HEK293T (cell line): ENCODE results near the gene GABRE.

Source experiments
- CTCF ChIA-PET: fragments of 350-600 bp; formaldehyde crosslinking; extraction: SDS; loops from one replicate; lab custom pipeline; 2021; ENCODE audit warnings: antibody characterized with exemption, inconsistent platforms; lab: Yijun Ruan, JAX
- POLR2A ChIA-PET: fragments of 350-600 bp; formaldehyde crosslinking; extraction: SDS; loops from one replicate; lab custom pipeline; 2020; ENCODE audit warnings: antibody characterized with exemption, inconsistent platforms; lab: Yijun Ruan, JAX
- DNase-seq: peaks from one replicate; pipeline ENCODE4 v3.0.0; 2012; ENCODE audit warnings: mixed read lengths; ENCODE audit errors: extremely low spot score
- ARNT ChIP-seq: fragments of 450-650 bp; IDR thresholded peaks from 2 replicates; pipeline ENCODE4 v1.6.1; 2017; ENCODE audit warnings: mild to moderate bottlenecking
- BHLHE40 ChIP-seq: fragments of 450-650 bp; IDR thresholded peaks from 2 replicates; pipeline ENCODE4 v1.6.1; 2016; ENCODE audit warnings: mild to moderate bottlenecking, moderate library complexity, borderline replicate concordance
- CTBP1 ChIP-seq: fragments of 450-650 bp; IDR thresholded peaks from 2 replicates; pipeline ENCODE4 v1.6.1; 2016; ENCODE audit warnings: borderline replicate concordance
- ELF4 ChIP-seq: fragments of 450-650 bp; IDR thresholded peaks from 2 replicates; pipeline ENCODE4 v1.6.1; 2017; ENCODE audit warnings: antibody characterized with exemption
- FOXA1 ChIP-seq: fragments of 450-650 bp; IDR thresholded peaks from 2 replicates; pipeline ENCODE4 v1.6.1; 2016; ENCODE audit warnings: mild to moderate bottlenecking
- FOXK2 ChIP-seq: fragments of 450-650 bp; IDR thresholded peaks from 2 replicates; pipeline ENCODE4 v1.6.1; 2016; ENCODE audit warnings: mild to moderate bottlenecking
- FOXM1 ChIP-seq: fragments of 450-650 bp; IDR thresholded peaks from 2 replicates; pipeline ENCODE4 v1.6.1; 2017; ENCODE audit warnings: mild to moderate bottlenecking, borderline replicate concordance
- HDGF ChIP-seq: fragments of 450-650 bp; IDR thresholded peaks from 2 replicates; pipeline ENCODE4 v1.6.1; 2017; ENCODE audit warnings: antibody characterized with exemption, borderline replicate concordance
- L3MBTL2 ChIP-seq: fragments of 450-650 bp; conservative IDR thresholded peaks from 2 replicates; pipeline ENCODE4 v1.6.1; 2016; ENCODE audit warnings: mild to moderate bottlenecking
- LEF1 ChIP-seq: fragments of 450-650 bp; IDR thresholded peaks from 2 replicates; pipeline ENCODE4 v1.6.1; 2017; ENCODE audit warnings: mild to moderate bottlenecking, borderline replicate concordance
- NFRKB ChIP-seq: fragments of 450-650 bp; IDR thresholded peaks from 2 replicates; pipeline ENCODE4 v1.6.1; 2016; ENCODE audit warnings: mild to moderate bottlenecking, moderate library complexity
- SP1 ChIP-seq: fragments of 450-650 bp; IDR thresholded peaks from 2 replicates; pipeline ENCODE4 v1.6.1; 2017
- SUZ12 ChIP-seq: fragments of 450-650 bp; IDR thresholded peaks from 2 replicates; pipeline ENCODE4 v1.6.1; 2016; ENCODE audit warnings: mild to moderate bottlenecking
- TARDBP ChIP-seq: fragments of 450-650 bp; IDR thresholded peaks from 2 replicates; pipeline ENCODE4 v1.6.1; 2016
- ZNF384 ChIP-seq: fragments of 450-650 bp; IDR thresholded peaks from 2 replicates; pipeline ENCODE4 v1.6.1; 2016
- TF ChIP-seq, protein P1 (sequence below): fragments of 450-650 bp; IDR thresholded peaks from 2 replicates; pipeline ENCODE4 v1.6.1; 2016

Gene GABRE

DNA sequence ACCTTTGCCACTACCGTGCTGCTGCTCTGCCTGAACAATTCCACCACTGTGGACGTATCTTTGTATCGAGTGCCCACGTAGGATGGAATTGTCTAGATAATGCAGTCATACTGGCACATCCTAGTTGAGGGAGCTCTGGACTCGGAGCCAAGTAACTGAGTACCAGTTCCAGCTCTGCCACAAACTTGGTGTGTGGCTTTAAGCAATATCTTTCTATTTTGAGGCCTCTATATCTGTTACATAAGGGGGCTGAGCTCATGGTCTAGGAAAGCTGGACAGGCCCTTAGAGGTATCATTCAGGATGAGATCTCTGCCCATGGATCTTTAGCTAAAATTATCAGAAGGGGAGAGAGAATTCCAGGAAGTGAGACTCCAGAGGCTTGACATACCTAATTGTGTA, 12.4 kb downstream of the GABRE start:
- POLR2A ChIA-PET, result interaction anchor here (0.6 kb wide), 1 partner anchor 547 kb away, joined by 3 read pairs; no protein-coding TSS in a partner anchor
- TF ChIP-seq FOXK2, result no peak
- TF ChIP-seq, protein P1, sequence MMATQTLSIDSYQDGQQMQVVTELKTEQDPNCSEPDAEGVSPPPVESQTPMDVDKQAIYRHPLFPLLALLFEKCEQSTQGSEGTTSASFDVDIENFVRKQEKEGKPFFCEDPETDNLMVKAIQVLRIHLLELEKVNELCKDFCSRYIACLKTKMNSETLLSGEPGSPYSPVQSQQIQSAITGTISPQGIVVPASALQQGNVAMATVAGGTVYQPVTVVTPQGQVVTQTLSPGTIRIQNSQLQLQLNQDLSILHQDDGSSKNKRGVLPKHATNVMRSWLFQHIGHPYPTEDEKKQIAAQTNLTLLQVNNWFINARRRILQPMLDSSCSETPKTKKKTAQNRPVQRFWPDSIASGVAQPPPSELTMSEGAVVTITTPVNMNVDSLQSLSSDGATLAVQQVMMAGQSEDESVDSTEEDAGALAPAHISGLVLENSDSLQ, result no peak
- TF ChIP-seq HDGF, result no peak
- no peak for TF ChIP-seq ARNT
- TF ChIP-seq SP1, result no peak
- no peak for TF ChIP-seq SUZ12
- no peak for TF ChIP-seq CTBP1
- TF ChIP-seq FOXA1, result no peak
- no peak for TF ChIP-seq TARDBP
- TF ChIP-seq ELF4, result no peak
- no peak for TF ChIP-seq NFRKB
- TF ChIP-seq FOXM1, result no peak
- no peak for TF ChIP-seq L3MBTL2
- no peak for TF ChIP-seq BHLHE40
- no peak for TF ChIP-seq LEF1
- TF ChIP-seq ZNF384, result no peak
- CTCF ChIA-PET, result no interaction called here
- no peak for DNase-seq

DNA sequence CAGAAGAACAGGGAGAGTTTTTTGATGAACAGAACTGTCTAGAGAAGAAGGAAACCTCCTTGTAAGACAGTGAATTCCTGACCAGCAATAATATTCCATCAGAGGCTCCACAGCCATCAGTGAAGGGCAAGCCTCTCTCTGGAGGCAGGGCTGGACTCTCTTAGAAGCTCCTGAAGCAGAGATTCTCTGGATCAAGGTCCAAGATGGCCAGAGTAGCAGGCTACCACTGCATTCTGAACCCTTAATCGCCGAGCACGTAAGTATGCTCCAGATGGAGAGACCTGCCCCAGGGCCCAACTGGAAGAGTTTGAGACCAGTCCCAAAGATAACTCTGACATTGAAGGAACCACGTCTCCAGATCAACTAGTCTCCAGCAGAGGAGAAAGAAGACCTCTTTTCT, 16.4 kb downstream of the GABRE start:
- DNase-seq, result no peak
- no peak for TF ChIP-seq TARDBP
- no peak for TF ChIP-seq ZNF384
- TF ChIP-seq ARNT, result no peak
- TF ChIP-seq FOXM1, result no peak
- TF ChIP-seq ELF4, result no peak
- no peak for TF ChIP-seq LEF1
- TF ChIP-seq L3MBTL2, result no peak
- TF ChIP-seq BHLHE40, result no peak
- no peak for TF ChIP-seq HDGF
- no peak for TF ChIP-seq FOXK2
- TF ChIP-seq, protein P1, result no peak
- TF ChIP-seq NFRKB, result no peak
- no peak for TF ChIP-seq CTBP1
- TF ChIP-seq SUZ12, result no peak
- TF ChIP-seq FOXA1, result no peak
- TF ChIP-seq SP1, result no peak
- ChIA-PET CTCF (no interaction called here), POLR2A (no interaction called here)

DNA sequence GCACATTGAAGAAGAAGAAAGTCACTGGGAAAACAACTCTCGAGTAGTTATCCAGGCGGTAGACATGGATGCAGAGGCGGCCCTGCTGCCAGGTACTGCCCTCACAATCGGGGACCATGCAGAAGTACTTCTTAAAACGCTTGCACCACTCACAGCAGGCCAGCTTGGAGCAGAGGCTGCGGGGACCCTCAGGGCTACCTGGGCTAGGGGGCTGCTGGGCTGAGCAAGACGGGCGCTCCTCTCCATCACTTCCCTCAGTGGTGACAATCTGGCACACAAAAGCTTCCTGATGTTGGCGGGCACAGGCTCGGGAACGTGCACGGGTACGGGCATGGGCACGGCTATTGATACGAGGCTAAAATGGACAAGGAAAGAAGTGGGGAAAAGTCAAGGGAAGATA, 19.7 kb downstream of the GABRE start:
- no peak for DNase-seq
- ChIA-PET POLR2A (no interaction called here), CTCF (no interaction called here)
- no peak for TF ChIP-seq ELF4
- no peak for TF ChIP-seq NFRKB
- TF ChIP-seq SUZ12, result no peak
- no peak for TF ChIP-seq LEF1
- no peak for TF ChIP-seq SP1
- TF ChIP-seq FOXA1, result no peak

DNA sequence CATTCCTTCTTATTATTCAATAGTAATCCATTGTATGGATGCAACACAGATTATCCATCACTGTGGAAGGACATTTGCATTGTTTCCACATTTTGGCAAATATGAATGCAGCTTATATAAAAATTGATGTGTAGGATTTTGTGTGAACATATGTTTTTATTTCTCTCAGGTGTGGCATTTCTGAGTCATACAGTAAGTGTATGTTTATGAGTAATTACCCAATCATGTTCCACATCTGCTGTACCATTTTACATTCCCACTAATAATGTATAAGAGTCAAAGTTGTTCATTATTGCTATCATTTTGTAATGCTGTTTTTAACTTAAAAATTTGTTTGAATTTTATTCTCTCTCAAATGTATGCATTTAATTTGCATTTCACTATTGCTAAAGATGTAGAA, 36.3 kb downstream of the GABRE start:
- ChIA-PET CTCF (no interaction called here), POLR2A (no interaction called here)
- TF ChIP-seq BHLHE40 (no peak), FOXK2 (no peak), ARNT (no peak), LEF1 (no peak), FOXM1 (no peak), NFRKB (no peak), SUZ12 (no peak), CTBP1 (no peak), TARDBP (no peak)
- no peak for DNase-seq

DNA sequence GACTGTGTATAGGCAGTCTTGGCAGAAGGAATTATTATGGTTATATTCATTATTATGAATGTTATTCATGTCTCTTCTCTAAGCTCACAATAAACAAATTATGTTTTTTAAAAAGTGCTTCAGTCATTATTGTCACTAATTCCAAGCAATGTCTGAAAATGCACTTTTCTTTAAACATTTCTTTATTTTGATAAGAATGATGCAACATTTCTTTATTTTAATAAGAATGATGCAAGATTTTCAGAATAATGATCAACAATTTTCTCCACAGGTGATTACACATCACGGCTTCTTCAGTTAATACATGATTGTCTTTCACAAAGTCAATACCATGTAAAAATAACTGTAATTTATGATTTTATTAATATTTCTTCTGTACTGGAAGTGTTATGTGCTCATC, 39.1 kb downstream of the GABRE start:
- ChIA-PET POLR2A (no interaction called here), CTCF (no interaction called here)
- no peak for TF ChIP-seq HDGF
- no peak for TF ChIP-seq NFRKB
- TF ChIP-seq L3MBTL2, result no peak
- no peak for TF ChIP-seq BHLHE40
- no peak for TF ChIP-seq ELF4
- no peak for TF ChIP-seq FOXM1
- TF ChIP-seq FOXA1, result no peak
- TF ChIP-seq, protein P1, result no peak
- no peak for TF ChIP-seq ARNT
- no peak for TF ChIP-seq FOXK2
- TF ChIP-seq LEF1, result no peak
- no peak for TF ChIP-seq ZNF384
- TF ChIP-seq CTBP1, result no peak
- no peak for DNase-seq

DNA sequence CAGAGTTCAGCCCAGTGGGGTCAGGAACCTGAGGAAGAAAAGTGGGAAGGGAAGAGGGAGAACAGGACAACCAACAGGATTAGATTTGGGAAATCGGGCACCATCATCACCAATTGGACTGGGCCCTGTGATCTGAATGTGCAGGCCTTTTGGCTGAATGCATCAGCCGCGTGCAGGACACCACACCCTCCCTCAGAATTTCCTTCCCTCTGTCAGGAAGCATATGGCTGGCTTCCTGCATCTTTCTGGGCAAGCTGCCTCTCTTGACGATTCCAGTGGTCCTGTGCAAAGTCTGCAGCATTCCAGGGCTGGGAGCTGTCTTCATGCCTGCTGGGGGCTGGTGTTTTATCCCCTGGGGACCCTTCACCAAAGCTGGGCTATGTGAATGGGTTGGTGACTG, 45.4 kb downstream of the GABRE start:
- TF ChIP-seq LEF1 (no peak), FOXM1 (no peak), HDGF (no peak), SUZ12 (no peak), L3MBTL2 (no peak), ARNT (no peak), FOXA1 (no peak), FOXK2 (no peak), CTBP1 (no peak), NFRKB (no peak), BHLHE40 (no peak), SP1 (no peak), ELF4 (no peak), TARDBP (no peak), ZNF384 (no peak)
- TF ChIP-seq, protein P1, result no peak
- ChIA-PET CTCF (no interaction called here), POLR2A (no interaction called here)
- DNase-seq, result no peak
